H7 (cell line): ENCODE results near the gene TFCP2L1. TPM values are rescaled to one million over a fixed set of nuclear protein-coding genes. Genes with fewer than 3 reads are reported as not detected.
"Not testable (repeated sequence)": the region's sequence is repeated elsewhere in the genome, so short reads cannot be mapped to it uniquely, and the experiment has no call there.

Source experiments
- DNase-seq: peaks from one replicate; pipeline ENCODE4 v3.0.0; 2012
- H3K27me3 ChIP-seq: 2 replicates; pipeline ENCODE4 v1.6.0; 2011; ENCODE audit warnings: mild to moderate bottlenecking, low read length; ENCODE audit not compliant: control insufficient read depth, insufficient read depth
- H3K36me3 ChIP-seq: replicated peaks from 2 replicates; pipeline ENCODE4 v1.5.1; 2011; ENCODE audit warnings: low read length; ENCODE audit not compliant: control insufficient read depth, insufficient read depth
- H3K4me3 ChIP-seq: 2 replicates; pipeline ENCODE4 v1.5.1; 2011; ENCODE audit warnings: low read depth, mild to moderate bottlenecking, control low read depth, low read length, moderate library complexity; ENCODE audit not compliant: insufficient read depth
- total RNA-seq: library from RNA; depleted of rRNA; stranded (reverse); fragments of >200 nt; shearing (Covaris generic); gene quantifications from 2 replicates; pipeline ENCODE4 v1.2.3, GENCODE V29; 2014

Gene TFCP2L1
- total RNA-seq, 1 experiment from 2014 or later: 1.2 TPM

GRCh38 chr2:121236650-121237180 lies 48.3 kb downstream of the TFCP2L1 start:
- Histone ChIP-seq H3K27me3 (no peaks in the 10 kb centered on the region), H3K4me3 (no peak overlapping the region), H3K36me3 (no peaks in the 10 kb centered on the region; the same call in none of the 2 replicates)
- no peak for DNase-seq

GRCh38 chr2:121236101-121236640 lies 48.8 kb downstream of the TFCP2L1 start:
- Histone ChIP-seq H3K27me3 (no peaks in the 10 kb centered on the region), H3K4me3 (no peak overlapping the region), H3K36me3 (no peaks in the 10 kb centered on the region; the same call in none of the 2 replicates)
- no peak for DNase-seq

- no peak overlapping the region for H3K4me3 ChIP-seq
- no peaks in the 10 kb centered on the region; the same call in none of the 2 replicates for H3K36me3 ChIP-seq
- DNase-seq: no peak
- no peaks in the 10 kb centered on the region for H3K27me3 ChIP-seq
Measured at GRCh38 chr2:121235542-121235941, 49.5 kb downstream of the TFCP2L1 start.

- Histone ChIP-seq H3K4me3 (no peak overlapping the region), H3K27me3 (no peaks in the 10 kb centered on the region), H3K36me3 (no peaks in the 10 kb centered on the region; the same call in none of the 2 replicates)
- no peak for DNase-seq
Measured at GRCh38 chr2:121234791-121235190, 50.2 kb downstream of the TFCP2L1 start.

GRCh38 chr2:121234144-121234543 lies 50.9 kb downstream of the TFCP2L1 start:
- no peak for DNase-seq
- Histone ChIP-seq H3K4me3 (no peak overlapping the region), H3K36me3 (no peaks in the 10 kb centered on the region; the same call in none of the 2 replicates), H3K27me3 (no peaks in the 10 kb centered on the region)

- Histone ChIP-seq H3K4me3 (no peak overlapping the region), H3K36me3 (no peaks in the 10 kb centered on the region; the same call in none of the 2 replicates), H3K27me3 (no peaks in the 10 kb centered on the region)
- no peak for DNase-seq
Measured at GRCh38 chr2:121233486-121234110, 51.4 kb downstream of the TFCP2L1 start.

- no peak for DNase-seq
- no peaks in the 10 kb centered on the region for H3K27me3 ChIP-seq
- H3K36me3 ChIP-seq: no peaks in the 10 kb centered on the region; the same call in none of the 2 replicates
- H3K4me3 ChIP-seq: no peak overlapping the region
Measured at GRCh38 chr2:121232626-121233265, 52.3 kb downstream of the TFCP2L1 start.

GRCh38 chr2:121231385-121232000 lies 53.5 kb downstream of the TFCP2L1 start:
- Histone ChIP-seq H3K36me3 (no peaks in the 10 kb centered on the region), H3K4me3 (no peak overlapping the region), H3K27me3 (no peaks in the 10 kb centered on the region)
- DNase-seq: no peak

GRCh38 chr2:121228521-121228920 lies 56.5 kb downstream of the TFCP2L1 start:
- H3K36me3 ChIP-seq: no peaks in the 10 kb centered on the region
- no peaks in the 10 kb centered on the region for H3K27me3 ChIP-seq
- H3K4me3 ChIP-seq: no peak overlapping the region
- DNase-seq: no peak

GRCh38 chr2:121227381-121228144 lies 57.4 kb downstream of the TFCP2L1 start:
- not testable (repeated sequence) for H3K27me3 ChIP-seq, DNase-seq

GRCh38 chr2:121225681-121226080 lies 59.3 kb downstream of the TFCP2L1 start:
- H3K4me3 ChIP-seq, H3K36me3 ChIP-seq, DNase-seq, H3K27me3 ChIP-seq: not testable (repeated sequence)

More at GRCh38 chr2:121227381-121228144, 57.4 kb downstream of the TFCP2L1 start:
- H3K36me3 ChIP-seq, H3K4me3 ChIP-seq: not testable (repeated sequence)

GRCh38 chr2:121220995-121221394 lies 64.0 kb downstream of the TFCP2L1 start:
- Histone ChIP-seq H3K4me3 (no peak overlapping the region), H3K27me3 (no peaks in the 10 kb centered on the region), H3K36me3 (no peaks in the 10 kb centered on the region)
- no peak for DNase-seq

- no peak for DNase-seq
- Histone ChIP-seq H3K36me3 (no peaks in the 10 kb centered on the region), H3K27me3 (no peaks in the 10 kb centered on the region), H3K4me3 (no peak overlapping the region)
Measured at GRCh38 chr2:121219866-121220265, 65.1 kb downstream of the TFCP2L1 start.

- Histone ChIP-seq H3K27me3 (no peaks in the 10 kb centered on the region), H3K4me3 (no peak overlapping the region), H3K36me3 (no peaks in the 10 kb centered on the region)
- no peak for DNase-seq
Measured at GRCh38 chr2:121218386-121218938, 66.5 kb downstream of the TFCP2L1 start.
